Prostate gland (tissue), 2 donors: ENCODE data around the gene SUMF1.

ENCODE experiments used
- POLR2A ChIP-seq: fragments of 450-650 bp; IDR thresholded peaks from one replicate; pipeline ENCODE4 v1.6.1; 2016; ENCODE audit warnings: antibody characterized with exemption, mild to moderate bottlenecking
- TF ChIP-seq, protein P1 (sequence below), 4 experiments: fragments of 200-600 bp in 2 of 4; fragments of 450-650 bp in 2 of 4; sonication (generic) in 2 of 4; IDR thresholded peaks; 1 replicate in 3 of 4; 2 replicates in 1 of 4; pipeline ENCODE4 v1.5.1; 2016 to 2019; ENCODE audit warnings: antibody characterized with exemption in 4 of 4, mild to moderate bottlenecking in 2 of 4, moderate library complexity in 2 of 4

DNA sequence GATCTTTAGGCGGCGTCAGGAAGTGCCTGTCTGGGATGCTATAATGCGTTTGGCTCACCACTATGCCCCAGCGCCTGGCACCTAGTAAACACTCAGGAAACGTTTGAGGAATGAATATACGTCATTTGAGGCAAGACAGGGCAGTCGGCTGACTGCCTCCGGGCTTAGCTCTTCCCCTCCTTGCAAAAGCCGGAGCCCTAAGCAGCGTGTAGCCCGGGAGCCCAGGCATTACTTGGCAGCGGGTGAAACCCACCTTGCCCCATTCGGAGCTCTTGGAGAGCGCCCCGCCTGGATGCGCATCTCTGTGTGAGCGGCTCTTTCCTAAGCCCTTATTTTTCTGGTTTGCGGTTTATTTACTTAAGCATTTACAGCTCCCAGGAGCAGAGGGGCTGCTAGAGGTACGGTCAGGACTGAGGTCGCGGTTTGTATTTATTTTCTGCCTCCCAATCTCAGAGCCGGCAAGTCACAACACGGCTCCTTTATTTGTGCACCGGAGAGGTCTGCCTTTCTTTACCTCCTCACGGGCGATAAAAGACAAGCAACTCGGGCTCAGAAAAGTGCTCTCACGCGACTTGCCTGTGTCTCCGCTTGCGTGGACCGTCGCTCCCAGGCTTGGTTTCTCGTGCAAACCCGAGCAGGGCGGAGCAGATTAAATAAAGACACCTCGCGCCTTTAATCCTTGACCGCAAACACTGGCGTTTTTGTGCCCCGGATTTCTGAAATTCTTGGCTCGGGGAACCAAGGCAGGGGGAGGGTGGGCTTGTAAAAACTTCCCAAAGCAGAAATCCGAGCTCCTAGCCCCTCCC is 25.3 kb upstream of the SUMF1 start:
- TF ChIP-seq, protein P1, sequence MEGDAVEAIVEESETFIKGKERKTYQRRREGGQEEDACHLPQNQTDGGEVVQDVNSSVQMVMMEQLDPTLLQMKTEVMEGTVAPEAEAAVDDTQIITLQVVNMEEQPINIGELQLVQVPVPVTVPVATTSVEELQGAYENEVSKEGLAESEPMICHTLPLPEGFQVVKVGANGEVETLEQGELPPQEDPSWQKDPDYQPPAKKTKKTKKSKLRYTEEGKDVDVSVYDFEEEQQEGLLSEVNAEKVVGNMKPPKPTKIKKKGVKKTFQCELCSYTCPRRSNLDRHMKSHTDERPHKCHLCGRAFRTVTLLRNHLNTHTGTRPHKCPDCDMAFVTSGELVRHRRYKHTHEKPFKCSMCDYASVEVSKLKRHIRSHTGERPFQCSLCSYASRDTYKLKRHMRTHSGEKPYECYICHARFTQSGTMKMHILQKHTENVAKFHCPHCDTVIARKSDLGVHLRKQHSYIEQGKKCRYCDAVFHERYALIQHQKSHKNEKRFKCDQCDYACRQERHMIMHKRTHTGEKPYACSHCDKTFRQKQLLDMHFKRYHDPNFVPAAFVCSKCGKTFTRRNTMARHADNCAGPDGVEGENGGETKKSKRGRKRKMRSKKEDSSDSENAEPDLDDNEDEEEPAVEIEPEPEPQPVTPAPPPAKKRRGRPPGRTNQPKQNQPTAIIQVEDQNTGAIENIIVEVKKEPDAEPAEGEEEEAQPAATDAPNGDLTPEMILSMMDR (IDR thresholded peaks at IDR 0.05): no peak
- TF ChIP-seq POLR2A: peak; percentile 12
